Measurements from ENCODE around the gene GRXCR2. TPM values are rescaled to one million over a fixed set of nuclear protein-coding genes. Genes with fewer than 3 reads are reported as not detected.
"Not testable (repeated sequence)": the region's sequence is repeated elsewhere in the genome, so short reads cannot be mapped to it uniquely, and the experiment has no call there.

GRXCR2 gene, protein sequence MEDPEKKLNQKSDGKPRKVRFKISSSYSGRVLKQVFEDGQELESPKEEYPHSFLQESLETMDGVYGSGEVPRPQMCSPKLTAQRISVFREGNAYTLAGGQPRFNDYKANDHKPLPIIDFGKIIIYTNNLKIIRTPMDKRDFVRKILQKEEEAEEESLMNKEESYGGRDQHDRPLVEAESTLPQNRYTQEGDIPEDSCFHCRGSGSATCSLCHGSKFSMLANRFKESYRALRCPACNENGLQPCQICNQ
- total RNA-seq = not detected in 2 replicates

DNA sequence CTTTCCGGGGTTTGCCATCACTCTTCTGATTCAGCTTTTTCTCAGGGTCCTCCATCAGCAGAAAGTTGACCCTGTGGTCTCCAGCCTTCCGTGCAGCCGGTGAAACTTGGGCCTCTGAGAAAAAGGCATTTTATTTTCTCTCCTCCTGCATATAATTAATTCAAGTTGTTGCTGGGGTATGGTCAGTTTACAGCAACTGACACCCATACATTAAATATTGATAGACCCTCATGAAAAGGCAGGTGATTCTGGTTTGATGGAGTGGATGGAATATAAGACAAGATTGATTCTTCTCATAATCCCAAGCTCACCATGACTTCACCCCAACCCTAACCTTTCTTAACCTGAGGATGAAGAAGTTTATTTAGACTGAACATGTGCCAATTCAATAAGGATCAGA is at the start of gene GRXCR2:
TSS of gene GRXCR2 (minus strand) at position 101 of the 400 bp plus-strand sequence. CDS start at position 55, 46 bp downstream.
- no peak for DNase-seq

DNA sequence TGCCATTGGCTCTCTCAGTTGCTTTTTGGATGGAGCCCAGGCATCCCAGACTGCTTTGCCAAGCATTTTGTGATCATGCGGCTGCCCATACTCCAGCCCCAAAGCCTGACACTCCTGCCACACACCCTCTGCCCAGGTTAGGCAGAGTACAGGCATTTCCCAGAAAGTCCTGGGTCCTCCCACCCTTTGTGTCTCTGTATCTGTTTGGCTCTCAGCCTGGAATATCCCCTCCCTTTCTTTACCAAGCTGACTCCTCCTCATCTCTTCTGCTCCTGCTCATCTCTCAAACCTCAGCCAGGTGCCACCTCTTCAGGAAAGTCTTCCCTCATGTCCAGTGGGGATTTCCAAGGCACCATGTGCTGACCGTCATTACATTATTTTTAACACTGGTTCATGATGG is 49.2 kb upstream of the GRXCR2 start:
- no peak for DNase-seq

DNA sequence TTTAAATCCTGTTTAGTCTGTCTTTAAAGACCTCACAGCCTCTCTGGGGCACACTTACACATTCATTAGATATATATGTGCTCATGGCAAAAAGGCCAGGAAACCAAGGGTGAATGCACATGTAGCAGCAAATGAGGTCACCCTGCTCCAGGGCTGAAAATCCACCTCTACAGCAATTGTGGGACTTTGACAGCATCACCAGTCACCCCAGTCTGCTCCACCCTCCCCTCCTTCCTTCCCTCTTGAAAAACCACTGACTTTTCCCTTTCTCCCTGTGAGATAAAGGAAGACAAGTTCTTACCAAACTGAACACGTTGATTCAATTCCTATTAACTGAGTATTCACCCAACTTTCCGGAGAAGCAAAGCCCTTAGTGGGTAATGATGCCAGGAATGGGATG is 48.4 kb upstream of the GRXCR2 start:
- DNase-seq = no peak

DNA sequence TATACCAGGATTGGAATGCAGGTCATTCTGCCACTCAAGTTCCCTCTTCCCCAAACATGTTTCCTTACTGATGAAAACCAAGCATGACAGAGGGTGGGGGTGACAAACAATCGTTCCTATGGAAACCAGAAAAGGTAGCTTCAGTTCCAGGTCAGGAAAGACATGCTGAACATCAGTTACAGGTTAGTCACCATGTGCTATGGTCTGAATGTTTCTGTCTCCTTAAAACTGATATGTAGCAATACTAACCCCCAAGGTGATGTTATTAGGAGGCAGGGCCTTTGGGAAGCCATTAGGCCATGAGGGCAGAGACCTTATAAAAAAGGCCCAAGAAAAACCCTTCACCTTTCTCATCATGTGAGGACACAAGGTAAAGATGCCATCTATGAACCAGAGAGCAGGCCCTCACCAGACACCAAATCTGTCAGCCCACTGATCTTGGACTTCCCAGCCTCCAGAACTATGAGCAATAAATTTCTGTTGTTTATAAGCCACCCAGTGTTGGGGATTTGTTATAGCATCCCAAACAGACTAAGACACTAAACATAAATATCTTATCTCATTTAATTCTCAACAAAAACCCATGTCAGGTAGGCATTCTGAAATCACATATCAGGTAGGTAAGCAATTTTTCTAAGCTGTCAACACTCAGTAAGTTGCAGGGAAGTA is 47.9 kb upstream of the GRXCR2 start:
- DNase-seq = no peak

DNA sequence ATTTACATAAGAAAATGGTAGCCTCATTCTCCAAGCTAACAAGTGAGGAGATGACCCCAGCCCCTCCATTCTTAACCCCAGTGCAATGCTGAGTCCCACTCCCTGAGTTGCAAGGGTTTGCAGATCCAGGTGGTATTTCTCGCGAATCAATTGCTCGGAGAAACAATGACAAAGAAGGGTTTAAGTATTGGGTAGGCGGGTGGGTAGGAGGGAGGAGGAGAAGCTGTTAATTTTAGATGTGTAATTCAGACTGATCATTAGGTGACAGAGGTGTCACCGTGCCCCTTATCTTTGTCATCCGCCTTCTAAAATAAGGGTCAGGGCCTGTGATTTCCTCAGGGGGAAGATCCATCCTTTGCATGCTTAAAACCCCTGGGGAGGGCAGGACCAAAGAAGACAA is 46.6 kb upstream of the GRXCR2 start:
- DNase-seq = no peak

DNA sequence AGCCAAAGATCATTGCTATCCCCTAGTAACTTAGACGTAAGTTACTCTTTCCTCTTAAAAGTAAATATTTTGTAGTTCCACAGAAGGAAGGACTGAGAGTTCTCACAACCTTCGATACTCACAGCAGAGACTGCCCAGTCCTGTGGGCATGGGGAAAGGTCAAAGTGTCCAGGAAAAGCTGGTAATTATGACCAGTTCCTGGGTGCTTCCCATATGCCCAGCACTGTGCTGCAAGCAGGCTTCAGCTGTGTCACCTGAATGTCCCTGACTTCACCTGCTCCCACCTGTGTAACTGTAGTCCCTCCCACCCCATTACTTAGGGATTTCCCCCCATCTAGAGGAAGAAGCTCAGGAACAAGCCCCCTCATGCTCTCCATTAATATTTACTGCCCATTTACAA is 45.6 kb upstream of the GRXCR2 start:
- DNase-seq = no peak

DNA sequence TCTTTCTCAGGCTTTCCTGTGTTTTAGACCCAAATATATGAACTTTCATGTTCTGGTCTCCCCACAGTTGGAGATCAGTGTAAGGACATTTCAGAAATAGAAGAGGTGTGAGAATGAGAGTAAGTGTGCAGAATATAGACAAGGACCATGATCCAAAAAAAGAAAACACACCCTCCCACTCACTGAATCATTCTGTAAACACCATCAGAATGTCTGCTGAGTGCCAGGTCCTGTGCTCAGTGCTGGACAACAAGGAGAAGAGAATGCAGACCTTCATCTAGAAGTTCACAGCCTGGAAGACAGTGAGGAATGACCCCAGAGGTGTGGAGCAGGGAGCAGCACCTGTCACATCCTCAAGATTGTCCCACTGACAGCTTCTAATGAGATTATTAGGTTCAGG is 44.5 kb upstream of the GRXCR2 start:
- no peak for DNase-seq

DNA sequence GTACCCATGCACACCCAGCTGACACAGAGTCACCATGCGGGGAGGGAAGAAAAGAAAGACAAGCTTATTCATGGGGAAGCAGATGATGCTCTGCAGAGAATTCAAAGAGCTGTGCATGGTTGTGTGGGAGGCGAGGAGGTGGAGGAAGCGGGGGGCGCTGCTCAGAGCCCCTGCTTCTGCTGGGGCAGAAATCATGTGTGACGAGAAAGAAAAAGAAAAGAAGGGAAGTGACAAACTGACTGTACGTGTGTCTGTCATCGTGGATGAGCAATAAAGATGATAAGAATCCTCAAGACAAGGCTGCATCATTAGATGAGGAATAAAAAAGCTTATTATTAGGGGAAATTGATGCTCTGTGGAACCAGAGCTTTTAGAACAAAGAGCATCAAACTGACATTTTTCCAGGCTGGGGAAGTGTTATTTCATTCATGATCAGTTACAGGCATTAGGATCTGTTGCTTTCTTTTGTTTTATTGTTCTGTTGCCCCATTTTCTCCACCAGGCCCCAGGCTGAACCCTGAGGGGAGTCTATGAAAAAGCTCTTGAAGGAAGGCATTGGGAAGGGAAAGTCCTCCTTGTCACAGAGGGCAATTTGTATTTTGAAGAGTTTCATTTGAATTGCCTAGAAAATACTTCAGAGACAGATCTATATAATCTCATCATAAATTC is 43.3 kb upstream of the GRXCR2 start:
- no peak for DNase-seq

DNA sequence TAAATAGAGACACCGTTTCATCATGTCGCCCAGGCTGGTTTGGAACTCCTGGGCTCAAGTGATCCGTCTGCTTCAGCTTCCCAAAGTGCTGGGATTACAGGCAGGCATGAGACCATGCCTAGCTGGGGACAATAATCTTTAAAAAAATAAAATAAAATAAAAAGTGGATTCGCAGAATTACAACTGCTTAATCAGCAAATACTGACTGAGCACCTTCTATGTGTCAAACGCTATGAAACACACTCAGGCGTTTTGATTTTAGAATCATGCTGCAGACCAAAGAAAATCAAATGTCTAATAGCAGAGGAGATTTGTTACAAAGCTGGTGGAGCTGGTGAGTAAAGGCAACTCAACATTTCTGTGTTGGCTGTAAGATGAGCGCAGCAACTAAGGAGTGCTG is 40.9 kb upstream of the GRXCR2 start:
- DNase-seq = no peak

DNA sequence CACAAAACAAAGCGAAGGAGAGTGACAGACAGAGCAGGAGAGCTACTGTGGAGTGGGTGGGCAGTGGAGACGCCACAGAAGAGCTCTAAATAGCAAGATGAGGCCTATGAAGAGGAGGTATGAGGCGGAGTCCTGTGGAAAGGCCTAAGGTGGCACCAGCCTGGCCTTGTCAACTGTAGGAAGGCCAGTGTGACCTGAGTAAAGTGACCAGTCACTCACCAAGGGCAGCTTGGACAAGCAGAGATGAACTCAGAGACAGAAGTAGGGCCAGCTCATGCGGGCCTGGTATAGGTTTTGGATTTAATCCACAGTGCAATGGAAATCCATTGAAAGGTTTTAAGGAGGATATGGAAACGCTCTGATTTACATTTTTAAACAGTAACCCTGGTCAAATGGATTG is 39.8 kb upstream of the GRXCR2 start:
- no peak for DNase-seq

DNA sequence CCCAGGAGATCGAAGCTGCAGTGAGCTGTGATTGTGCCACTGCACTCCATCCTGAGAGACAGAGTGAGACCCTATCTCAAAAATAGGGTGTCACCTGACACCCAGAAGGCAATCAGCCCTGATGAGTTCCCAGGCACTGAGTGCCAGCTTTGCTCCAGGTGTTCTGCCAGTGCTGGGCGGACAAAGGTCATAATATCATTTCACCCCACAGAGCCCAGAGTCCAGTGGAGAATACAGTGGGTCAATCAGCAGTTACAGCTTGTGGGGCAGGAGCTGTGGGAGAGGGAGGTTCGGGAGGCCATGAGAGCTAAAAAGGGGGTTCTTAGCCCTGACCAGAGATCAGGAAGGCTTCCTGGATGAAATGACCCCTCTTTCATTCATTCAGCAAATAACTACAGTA is 39.2 kb upstream of the GRXCR2 start:
- no peak for DNase-seq

DNA sequence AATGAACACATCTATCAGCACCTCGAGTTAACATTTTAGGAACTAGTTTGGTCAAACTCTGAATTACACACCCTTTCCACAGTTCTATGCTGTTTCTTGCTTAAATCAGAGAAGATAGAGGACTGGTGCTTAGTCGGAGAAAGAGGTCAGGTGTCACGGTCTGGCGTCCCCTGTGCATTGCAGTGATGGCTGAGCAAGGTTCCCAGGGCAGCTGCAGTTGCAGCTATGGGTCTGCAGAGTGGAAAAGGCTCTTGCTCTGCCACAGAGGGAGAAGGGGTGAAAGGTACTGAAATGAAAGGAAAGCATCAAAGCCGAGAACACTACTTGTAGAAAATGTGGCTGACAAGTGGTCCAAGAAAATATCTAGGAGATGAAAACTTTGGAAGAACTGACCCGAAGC is 38.4 kb upstream of the GRXCR2 start:
- no peak for DNase-seq

DNA sequence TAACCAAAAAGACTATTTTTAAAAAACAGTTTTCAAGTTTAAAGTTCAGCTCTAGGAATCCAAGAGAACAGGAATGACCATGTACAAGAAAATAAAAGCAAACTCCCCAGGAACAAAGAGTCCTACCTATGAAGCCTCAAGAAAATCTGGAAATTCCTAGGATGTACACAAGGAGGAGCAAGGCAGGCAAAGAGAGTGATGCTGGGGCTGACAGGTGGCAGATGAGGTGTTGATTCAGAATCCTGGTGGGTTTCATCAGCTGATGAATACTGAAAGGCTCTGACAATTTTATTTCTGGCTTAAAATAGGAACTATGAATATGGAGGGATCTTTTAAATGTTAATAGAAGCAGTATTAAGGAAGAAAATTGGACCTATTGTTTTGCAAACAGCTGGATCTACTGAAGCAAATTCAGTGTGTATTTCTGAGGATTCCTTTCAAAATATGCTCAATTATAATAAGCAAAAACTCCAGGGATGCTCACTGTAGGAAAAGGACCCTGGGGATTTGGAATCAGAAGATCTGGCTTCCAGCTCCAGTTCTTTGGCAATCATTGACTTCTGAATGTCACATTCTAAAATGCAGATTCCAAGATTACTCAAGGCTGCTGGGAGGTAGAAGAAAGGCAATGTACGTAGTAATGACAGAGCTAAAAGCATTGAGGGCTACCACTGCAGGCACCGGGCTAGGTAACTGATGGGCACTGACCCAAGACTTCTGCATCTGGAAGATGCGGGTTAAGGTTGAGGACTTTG is 35.6 kb upstream of the GRXCR2 start:
- DNase-seq = peak; percentile 8

DNA sequence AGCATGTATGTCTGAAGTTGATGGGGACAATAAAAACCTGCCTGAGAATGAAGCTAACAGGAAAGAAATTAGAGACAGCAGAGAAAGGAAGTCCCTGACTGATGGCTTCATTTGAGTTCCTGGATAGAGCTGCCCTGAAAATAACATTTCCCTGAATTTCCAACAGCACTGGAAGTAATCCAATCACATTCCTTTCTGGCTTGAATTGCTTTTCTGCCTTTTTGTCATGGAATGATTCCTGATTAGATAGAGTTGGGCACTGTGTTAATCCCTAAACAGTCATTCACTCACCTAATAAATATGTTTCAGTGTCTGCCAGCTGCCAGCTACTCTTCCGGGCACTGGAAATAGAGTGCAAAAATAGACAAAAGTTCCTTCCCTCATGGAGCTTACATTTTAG is 33.6 kb upstream of the GRXCR2 start:
- DNase-seq = no peak

DNA sequence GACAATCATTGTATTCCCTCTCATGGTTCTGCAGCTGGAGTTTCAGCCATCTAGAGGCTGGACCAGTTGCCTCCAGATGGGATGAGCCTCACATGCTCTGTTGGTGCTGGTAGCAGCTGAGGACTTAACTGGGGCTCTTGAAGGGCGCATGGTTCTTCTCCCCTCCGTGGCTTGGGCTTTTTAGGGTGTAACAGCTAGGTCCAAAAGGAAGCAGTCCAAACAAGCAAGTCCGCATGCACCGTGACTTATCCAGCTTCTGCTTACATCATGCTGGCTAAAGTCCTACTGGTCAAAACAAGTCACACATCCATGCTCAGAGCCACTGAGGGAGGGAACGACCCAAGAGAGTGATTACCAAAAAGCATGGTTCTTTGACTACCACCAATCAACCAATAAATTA is 31.9 kb upstream of the GRXCR2 start:
- DNase-seq = no peak

DNA sequence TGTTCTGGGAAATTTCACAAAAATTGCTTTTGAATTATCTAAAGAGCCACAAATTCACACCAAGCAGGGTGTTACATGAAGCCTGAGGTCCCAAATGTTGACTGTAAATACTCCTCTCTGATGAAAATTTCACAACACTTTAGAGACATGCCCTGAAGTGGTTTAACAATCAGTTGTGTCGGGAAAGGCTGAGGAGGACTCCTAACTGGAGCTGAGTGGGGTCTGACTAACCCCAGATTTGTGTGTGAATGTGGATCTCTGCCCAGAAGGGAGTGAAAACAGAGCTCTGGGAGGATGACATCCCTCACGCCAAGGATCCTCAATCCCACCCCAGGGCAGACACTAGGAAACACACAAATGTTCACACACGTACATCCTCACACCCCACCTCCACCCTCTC is 31.1 kb upstream of the GRXCR2 start:
- no peak for DNase-seq

DNA sequence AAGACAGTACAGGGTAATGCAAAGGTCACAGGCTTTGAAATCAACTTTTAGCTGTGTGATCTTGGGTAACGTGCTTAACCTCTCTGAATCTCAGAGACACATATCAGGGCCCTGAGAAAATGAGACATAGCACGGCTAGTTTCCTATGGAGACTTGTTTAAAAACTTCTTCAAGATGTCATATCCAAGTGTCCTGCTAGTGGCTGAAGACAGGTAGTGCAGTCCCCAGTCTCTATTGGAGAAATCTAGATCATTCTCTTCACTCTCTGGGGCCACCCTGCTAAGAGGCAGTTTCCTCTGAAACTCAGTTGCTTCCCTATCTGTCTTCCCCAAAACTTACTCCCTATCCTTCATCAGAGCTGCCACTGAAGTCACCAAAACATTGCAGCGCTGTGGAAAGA is 30.3 kb upstream of the GRXCR2 start:
- no peak for DNase-seq

DNA sequence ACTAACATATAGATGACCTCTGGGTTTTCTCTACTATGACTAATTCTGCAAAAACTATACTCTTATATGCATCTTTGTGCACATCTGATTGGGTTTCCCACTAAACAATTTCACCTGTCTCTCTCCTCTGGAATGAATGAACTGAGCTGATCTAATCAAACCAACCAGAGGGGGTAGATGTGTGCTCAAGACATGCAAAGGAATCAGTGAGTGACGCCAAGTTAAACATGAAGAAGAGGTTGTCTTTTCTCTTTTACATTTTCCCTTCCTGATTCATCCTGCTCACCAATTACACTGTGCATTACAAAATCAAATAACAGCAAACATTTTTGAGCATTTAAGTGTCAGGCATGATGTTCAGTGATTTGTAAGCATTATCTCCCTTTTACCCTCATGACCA is 29.6 kb upstream of the GRXCR2 start:
- DNase-seq = no peak

DNA sequence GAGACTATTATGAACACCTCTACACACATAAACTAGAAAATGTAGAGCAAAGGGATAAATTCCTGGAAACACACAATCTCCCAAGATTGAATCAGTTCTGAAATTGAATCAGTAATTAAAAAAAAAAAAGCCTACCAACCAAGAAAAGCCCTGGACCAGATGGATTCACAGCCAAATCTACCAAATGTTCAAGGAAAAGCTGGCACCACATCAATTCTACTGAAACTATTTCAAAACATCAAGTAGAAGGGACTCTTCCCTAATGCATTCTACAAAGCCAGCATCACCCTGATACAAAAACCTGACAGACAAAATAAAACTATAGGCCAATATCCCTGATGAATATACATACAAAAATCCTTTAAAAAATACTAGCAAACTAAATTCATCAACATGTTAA is 25.4 kb upstream of the GRXCR2 start:
- DNase-seq = no peak

DNA sequence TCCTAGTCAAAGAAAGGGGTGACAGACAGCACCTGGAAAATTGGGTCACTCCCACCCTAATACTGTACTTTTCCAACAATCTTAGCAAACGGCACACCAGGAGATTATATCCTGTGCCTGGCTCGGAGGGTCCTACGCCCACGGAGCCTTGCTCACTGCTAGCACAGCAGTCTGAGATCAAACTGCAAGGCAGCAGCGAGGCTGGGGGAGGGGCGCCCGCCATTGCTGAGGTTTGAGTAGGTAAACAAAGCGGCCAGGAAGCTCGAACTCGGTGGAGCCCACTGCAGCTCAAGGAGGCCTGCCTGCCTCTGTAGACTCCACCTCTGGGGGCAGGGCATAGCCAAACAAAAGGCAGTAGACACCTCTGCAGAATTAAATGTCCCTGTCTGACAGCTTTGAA is 18.6 kb upstream of the GRXCR2 start:
- DNase-seq = not testable (repeated sequence)

DNA sequence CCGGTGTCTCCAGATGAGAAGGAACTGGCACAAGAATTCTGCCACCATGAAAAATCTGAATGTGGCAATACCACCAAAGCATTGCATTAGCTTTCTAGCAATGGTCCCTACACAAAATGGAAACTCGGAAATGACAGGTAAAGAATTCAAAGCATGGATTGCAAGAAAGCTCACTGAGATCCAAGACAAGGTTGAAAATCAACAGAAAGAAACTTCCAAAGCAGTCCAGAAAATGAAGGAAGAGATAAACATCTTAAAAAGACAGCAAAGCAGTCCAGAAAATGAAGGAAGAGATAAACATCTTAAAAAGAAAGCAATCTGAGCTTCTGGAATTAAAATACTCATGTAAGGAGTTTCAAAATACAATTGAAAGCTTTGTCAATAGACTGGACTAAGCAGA is 16.8 kb upstream of the GRXCR2 start:
- no peak for DNase-seq

DNA sequence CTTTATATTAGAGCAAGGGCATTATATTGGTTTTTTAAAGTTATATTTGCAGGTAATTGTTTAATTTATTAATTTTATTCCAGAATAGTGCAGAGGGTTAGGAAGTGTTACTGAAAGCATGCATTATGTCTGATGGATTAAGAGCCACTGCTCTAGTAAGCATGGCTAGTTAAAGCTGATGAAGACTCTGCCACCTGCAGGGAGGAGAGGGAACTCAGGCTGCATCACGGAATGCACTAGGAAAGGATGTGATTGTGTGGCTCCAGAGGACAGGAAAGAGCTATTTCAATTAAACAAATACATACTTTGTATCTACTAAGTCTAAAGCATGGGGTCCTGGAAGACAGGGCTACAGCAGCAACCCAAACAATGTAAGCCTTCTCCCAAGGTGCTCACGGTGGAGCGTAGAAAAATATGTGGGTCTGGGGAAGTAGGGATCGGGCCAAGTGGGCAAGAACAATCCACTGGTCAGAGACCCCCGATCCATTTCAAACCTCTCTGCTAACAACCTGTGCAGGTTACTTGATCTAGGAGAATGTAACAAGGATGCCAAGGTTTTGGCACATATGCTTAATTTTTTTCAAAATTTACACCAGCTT is 15.3 kb upstream of the GRXCR2 start:
- peak; percentile 72 for DNase-seq

DNA sequence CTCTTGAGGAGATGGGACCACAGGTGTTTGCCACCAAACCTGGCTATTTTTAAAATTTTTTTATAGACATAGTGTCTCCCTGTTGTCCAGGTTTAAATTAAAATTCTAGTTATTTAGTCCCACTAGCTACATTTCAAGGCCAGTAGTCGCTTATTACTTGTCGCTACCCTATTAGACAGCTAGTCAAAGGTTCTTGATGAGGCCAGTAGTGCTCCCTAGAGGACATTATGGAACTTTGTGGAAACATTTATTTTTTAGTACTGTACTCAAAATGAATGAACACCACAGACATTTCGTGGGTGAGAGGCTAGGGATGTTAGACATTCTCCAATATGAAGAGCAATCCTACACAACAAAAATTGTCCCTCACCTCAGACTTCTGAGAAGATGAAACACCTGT is 14.4 kb upstream of the GRXCR2 start:
- DNase-seq = no peak

Measured in dermis blood vessel endothelial cell (primary cell).